ENCODE measurements around the gene ANKRD13C.
"Not testable (repeated sequence)": the region's sequence is repeated elsewhere in the genome, so short reads cannot be mapped to it uniquely, and the experiment has no call there.

ANKRD13C gene

DNA sequence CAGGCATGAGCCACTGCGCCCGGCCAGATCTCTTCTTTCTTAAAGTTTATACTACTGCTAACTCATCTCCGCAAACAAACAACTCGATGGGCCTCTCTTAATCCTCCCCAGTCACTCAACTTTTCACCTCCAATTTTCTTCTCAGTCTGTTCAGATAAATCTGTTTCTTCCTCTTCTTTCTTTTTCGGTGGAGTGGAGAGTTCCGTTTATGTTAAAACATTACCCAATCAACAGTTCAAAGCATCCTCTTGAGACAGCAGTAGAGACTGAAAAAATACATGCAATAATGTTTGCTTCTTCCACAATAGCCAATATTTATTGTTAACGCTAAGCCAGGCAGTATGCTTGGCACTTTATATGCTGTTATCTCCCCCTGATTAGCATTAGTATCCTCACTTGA is 1.4 kb upstream of the ANKRD13C start:
- no peak for DNase-seq

DNA sequence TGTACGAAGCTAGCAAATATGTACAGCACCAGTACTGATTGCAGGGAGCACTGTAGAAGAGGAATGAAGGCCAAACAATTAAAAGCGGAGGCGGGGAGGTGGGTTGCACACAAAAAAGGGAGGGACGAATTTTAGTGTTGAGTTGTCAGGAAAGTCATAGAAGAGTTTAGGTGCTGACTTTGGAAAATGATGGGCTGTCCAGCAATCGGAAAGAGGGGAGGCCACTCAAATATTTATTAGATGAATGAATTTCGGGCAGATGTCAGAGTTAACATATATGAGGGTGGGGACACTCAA is 537 bp upstream of the ANKRD13C start:
- no peak for DNase-seq

DNA sequence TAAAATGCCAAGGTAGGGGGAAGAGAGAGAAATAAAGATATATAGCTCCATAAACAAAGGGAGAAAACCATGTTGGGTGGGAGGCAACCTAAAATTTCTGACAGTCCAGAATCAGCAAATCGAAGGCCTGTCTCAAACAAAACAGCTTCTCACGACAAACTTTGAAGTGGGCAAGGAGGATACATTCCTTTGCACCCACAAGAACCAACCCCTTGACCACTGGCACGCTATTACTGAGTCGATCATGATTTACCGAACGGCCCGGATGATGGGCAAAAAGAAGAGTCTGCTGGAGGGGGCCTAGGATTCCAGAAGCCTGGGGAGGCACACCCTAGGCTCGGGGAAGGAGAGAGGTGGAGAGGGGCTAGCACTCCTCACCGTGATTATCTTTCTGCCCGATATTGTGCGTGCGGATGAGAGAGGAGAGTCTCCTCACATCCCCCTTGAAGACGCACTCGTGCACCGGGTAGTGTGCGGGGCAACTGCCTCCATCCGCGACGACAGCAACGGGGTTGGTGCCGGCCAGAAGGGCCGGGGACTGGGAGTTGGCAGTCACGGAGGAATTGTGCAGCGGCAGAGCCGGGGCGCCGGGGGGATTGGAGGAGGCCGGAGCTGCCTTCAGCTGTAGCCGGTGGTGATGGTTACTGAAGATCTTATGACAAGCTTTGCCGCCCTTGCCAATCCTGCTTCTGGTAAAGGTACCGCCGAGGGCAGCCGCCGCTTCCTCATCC is 756 bp downstream of the ANKRD13C start:
- no peak for DNase-seq

DNA sequence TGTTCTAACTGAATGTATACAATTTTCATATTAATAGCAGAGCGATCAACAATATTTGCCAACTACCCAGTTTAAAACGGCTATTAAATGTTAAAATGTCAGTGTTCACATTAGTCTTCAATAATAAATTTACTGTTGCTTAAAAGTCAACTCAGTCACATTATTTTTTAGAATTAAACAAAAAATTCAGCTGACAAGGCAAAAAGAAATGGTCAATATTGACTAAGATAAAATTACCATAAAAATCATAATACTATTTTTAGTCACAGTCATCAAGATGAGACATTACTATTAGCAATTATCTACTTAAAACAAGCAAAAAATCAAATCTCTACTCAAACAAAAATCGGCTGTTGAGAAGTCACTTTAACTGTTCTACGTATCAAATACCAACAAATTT is 1.5 kb downstream of the ANKRD13C start:
- DNase-seq, result no peak

DNA sequence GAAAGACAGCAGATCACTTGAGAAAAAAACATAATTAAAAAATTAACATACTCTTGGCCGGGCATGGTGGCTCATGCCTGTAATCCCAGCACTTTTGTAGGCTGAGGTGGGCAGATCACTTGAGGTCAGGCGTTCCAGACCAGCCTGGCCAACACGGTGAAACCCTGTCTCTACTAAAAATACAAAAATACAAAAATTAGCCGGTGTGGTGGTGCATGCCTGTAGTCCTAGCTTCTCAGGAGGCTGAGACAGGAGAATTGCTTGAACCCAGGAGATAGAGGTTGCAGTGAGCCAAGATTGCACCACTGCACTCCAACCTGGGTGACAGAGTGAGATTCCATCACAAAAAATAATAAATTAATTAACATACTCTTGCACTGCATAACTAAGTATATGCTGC is 4.7 kb downstream of the ANKRD13C start:
- DNase-seq, result not testable (repeated sequence)

DNA sequence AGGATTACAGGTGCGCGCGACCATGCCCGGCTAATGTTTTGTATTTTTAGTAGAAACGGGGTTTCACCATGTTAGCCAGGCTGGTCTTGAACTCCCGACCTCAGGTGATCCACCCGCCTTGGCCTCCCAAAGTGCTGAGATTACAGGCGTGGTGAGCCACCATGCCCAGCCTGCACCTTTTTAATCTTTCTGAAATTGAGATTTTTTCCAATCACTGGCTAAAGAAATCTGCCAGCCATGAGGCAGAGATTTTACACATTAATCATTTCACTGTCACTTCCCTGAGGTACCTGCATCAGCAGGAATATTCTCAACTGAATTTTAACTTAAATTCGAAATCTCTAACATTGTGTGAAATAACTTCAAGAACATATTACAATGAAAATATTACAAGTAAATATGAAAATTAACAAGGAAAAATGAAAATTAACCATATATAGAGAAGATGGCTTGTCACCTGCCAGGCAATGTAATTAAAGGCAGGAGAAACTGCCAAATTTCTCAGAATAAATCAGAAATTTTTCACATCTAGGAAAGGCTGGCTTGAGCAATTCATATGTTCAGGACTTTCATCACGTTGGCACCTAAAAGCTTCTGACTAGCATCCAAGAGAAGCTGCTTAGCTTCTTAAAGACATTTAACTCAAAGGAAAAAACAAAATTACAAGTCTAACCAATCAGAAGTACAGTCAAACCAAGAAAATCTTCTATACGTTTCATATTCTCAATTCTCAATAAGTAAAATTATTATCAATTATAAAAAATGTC is 5.9 kb downstream of the ANKRD13C start:
- DNase-seq, result no peak

DNA sequence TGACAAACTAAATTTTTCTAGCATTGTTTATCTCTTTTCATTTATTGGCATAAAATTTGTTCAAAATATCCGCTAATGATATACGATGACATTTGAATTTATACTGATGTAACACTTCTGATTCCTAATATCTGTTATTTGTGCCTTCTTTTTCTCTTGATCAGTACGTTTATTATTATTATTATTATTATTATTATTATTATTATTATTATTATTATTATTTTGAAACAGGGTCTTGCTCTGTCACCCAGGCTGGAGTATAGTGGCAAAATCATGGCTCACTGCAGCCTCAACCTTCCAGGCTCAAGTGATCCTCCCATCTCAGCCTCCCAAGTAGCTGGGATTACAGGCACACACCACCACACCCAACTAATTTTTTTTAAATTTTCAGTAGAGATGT is 14.9 kb downstream of the ANKRD13C start:
- DNase-seq, result not testable (repeated sequence)

DNA sequence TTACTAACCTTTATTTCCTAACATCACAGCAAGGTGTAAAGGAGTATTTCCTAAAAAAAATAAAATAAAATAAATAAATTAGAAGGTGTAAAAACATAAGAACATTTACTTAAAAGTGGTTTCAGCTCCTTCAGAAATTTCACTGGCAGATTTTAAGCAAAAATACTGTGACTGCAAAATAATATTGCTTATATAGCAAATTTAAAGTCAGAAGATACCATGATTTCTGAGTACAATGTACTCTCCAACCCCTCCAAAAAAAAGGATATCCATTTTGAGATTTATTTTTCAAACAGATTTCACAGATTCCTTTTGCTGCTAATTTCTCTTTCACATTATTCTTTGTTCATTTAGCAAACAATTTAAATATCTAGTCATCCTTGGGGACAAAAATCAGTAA is 18.5 kb downstream of the ANKRD13C start:
- DNase-seq, result no peak

DNA sequence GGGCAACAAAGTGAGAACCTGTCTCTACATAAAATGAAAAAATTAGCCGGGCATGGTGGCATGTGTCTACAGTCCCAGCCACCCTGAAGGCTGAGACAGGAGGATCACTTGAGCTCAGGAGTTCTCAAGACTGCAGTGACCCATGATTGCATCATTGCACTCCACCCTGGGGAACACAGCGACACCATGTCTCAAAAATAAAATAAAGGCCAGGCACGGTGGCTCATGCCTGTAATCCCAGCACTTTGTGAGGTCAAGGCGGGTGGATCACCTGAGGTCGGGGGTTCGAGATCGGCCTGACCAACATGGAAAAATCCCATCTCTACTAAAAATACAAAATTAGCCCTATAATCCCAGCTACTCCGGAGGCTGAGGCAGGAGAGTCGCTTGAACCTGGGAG is 20.1 kb downstream of the ANKRD13C start:
- DNase-seq, result no peak

DNA sequence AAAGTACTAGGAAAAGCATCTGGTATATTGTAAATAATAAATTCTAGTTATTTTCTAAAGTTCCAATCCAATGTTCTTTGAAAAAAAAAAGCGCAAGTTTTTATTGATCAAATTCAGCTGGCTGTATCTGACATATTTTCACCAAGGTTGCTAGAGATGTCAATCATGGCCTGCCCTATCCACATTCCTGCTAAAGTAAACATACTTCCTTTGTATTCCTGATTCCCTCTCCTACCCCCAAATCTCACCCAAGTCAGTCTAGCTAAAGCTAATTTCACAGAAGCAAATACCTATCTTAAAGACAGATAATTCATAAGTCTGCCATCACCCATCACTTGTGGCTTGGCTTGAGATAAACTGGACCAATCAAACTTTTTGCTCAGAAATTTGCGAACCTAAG is 21.3 kb downstream of the ANKRD13C start:
- no peak for DNase-seq

DNA sequence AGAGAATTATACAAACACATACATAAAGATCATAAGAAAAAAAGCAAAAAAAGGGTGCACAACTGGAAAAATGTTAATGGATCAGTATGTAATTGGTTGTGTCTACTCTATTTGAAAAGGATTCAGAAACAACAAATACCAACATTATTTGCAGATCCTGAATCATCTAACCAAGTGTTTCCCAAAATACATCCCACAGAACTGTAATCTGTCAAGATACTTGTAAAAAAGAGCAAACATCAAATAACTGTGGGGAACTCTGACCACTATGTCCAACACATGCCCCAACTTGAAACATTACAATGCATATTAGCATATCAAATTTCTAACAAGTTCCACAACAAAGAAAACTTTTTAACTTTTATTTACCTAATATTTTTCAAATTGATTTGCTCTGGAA is 22.6 kb downstream of the ANKRD13C start:
- no peak for DNase-seq

DNA sequence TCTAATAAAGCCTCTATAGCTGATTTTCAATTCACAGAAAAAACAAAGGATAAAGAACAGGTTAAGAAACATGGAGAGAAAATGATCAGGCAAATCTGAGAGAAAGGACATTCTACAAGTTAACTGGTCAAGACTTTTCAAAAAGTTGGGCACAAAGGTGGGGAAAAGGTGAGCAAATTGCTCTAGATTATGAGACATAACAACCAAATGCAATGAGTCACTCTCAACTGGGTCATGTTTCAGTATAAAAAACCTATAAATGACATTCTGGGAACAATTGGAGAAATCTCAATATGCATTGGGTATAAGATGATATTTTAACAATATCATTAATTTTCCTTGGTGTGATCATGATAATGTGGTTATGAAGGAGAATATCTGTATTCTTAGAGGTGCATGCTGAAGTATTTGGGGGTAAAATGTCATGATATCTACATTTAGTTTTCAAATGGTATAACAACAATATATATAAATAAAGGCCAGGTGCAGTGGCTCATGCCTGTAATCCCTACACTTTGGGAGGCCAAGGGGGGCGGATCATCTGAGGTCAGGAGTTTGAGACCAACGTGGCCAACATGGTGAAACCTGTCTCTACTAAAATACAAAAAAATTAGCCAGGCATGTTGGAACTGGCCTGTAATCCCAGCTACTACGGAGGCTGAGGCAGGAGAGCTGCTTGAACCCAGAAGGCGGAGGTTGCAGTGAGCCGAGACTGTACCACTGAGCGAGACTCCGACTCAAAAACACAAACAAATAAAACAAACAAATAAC is 27.0 kb downstream of the ANKRD13C start:
- no peak for DNase-seq

DNA sequence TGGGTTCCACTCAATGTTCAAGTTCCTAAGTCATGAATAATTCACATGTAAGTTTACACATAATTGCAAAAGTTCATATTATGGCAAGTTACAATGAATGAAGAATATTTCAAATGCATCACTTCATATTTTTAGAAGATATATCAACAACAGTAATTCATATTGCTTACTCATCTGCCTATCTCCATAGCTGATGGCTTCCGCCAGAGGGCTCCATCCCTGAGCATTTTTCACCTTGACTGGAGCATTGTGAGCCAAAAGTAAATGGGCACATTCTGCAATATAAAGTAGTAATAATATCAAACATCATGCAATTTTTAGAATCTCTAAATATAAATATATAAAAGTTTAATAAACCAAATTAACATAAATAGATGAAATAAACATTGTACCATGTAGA is 29.8 kb downstream of the ANKRD13C start:
- no peak for DNase-seq

DNA sequence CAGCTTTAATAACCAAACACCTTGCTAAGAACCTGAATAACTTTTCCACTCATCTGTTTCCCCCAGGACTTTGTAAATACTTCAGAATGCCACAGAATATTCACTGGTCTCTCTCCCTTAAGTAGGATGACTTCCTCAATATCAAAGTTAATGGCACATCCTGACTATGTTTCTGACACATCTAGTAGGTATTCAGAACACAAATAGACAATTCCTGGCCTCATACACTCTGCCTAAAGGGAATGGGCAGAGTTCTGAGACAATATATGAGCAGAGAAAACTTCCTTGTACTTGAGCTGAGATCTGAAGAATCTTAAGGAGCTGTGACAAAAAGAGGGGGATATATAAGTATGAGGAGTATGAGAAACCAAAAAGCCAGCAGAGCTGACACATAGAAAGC is 34.8 kb downstream of the ANKRD13C start:
- no peak for DNase-seq

DNA sequence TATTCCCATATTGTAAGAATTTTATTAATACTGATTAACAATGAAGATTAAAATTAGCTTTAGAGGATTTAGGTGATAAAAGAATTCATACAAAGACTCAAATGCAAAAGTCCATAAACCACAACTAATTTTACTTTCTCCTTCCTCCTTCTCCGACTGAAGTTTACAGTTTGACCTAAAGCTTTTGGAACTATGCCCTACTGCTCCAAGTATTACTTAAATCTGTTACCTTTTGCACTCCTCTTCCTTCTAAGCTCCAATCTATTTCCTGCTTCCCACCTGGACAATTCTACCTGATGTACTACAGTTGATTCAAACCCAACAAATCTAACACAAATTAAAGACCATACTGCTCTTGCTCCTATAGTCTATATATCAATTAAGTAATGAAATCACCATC is 36.3 kb downstream of the ANKRD13C start:
- no peak for DNase-seq

DNA sequence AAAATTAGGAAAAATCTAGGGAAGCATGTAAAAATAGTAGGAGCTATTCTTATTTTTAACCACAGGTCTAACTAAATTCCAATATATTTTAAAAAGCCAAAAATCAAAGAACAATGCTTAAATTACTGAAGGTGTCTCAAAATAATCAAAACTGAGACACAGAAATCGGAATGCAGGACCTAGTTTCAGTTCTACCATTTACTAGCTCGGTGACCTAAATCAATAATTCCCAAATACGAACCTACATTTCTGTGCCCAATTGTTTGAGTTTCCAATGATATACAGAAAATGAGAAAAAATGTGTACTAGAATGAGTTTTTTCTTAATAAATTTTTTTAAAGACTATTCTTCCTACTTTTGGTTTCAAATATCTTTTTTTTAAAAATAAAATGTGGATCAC is 37.4 kb downstream of the ANKRD13C start:
- no peak for DNase-seq

DNA sequence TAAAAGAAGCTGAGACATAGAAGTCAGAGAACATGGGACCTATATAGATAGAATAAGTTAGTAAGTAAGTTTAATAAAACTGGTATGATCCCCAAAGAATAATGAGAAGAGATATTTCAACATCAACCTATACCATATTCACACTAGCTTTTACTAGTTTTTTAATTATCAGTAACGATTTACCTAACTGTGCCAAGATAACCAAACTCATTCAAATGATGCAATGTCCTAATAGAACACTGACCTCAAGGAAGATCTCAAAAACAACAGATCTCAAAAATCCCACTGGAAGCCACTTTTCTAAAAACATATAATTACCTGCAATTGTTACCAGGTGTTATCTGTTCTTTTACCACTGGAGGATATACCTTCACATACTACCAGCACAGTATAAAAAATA is 38.7 kb downstream of the ANKRD13C start:
- no peak for DNase-seq

DNA sequence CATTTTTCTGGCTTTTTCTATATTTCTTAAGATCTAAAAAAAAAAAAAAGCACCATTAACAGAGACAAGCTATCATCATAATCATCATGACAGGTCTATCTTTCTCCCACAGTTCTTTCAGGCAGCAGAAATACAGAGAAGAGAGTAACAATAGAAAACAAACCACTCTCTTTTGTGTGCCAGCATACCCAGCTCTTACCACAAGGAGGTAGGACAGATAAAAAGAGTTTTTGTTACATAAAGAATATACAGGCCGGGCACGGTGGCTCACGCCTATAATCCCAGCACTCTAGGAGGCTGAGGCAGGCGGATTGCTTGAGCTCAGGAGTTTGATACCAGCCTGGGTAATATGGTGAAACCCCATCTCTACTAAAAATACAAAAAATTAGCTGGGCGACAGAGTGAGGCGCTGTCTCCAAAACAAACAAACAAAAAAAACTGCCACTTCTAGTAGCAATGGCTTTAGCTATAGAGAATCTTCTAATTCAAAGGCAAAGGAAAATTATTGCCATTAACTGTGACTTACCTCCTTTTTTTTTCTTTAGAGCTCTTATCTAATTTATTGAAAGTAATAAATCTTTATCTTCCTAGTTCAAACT is 39.7 kb downstream of the ANKRD13C start:
- no peak for DNase-seq

DNA sequence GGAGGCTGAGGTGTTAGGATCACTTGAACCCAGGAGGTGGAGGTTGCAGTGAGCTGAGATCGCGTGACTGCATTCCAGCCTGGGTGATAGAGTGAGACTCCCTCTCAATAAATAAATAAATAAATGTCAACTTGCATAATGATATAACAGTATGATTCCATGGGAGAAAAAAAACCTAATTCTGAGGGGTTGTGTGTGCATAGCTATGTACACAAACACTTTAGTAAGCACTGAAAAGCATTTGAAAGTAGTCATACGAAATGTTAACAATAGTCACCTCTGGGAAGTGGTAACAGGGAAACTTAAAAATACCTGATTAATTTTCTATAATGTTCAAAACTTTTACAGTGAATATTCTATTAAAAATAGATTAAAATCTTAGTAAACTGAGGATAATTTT is 43.2 kb downstream of the ANKRD13C start:
- DNase-seq, result no peak

DNA sequence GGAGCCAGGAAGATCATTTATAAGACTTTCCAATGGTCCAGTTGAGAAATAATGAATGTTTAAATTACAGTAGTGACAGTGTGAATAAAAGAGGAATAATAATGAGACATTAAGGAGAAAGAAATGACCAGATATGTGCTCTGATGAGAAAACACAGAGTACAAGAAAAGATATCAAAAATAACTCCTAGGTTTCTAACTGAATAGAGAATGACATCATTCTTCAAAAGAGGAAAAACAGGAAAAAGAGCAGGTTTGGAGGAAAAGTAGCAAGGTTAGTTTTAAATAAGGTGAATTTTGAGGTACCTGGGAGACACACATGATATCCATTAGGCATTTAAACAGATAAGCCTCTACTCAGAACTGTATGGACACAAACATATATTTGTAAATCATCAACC is 55.0 kb downstream of the ANKRD13C start:
- DNase-seq, result no peak

DNA sequence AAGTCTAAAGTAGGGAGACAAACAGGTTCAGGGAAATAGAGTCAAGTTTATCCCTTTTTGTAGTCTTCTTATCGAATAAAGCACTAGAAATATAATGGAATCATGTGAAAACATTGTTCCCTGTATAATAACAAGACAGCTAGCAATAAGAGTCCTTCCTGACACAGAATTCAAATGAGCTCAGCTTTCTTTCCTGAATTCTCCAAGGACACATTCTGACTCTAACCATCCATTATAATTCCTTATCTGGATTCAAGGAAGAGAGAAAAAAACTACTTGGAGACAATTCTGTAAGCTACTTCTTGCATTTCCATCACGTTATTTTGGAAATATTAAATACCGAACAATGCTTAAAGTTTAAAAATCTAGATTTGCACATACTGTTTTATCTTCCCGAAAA is 58.8 kb downstream of the ANKRD13C start:
- no peak for DNase-seq

DNA sequence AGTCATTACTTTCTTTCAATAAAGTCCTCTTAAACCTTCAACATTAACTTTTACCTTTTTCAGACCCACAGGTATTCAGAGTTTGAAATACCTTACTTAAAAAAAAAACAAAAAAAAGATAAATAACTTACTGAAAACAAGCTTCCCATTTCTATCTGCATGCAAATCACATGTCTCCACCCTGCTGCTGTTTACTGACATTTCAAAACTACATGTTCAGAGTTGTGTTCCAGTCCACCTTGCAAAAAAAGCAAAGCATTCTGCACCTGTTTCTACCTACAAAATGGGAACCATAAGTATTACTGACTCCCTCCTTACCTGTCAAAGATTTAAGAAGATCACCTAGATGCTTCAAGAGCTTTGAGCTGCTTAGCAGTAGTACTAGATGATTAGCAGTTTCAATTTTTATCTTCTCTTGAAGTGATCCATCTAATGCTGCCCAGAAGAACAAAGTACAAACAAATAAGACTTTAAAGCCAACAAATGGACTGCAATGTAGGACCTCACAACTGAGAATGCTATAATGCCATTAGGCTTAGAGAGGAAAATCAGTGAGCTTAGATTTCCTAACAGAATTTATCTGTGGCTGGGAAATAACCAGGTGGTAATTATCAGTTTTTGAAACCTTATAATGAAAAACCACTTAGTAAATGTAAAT is 61.2 kb downstream of the ANKRD13C start:
- no peak for DNase-seq

DNA sequence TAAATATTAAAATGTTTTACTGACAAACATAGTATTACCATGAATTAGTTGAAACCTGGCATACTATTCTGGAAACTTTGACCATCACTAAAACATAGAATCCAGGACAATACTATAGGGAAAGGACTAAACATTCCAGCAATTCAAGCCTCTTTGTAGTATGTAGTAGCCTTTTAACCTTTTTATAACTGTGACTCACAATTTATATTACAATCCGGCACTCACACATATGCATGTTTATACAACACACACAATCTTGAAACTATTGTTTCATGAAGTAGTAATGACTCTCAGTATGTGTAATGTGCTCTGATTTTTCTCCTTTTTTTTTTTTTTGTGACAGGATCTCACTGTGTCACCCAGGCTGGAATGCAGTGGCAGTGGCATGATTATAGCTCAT is 64.3 kb downstream of the ANKRD13C start:
- DNase-seq, result no peak
